Caco-2 (cell line): ENCODE data around the gene YIPF3. TPM values are rescaled to one million over a fixed set of nuclear protein-coding genes. Genes with fewer than 3 reads are reported as not detected.

ENCODE experiments used
- BruUV-seq: library from RNA; stranded (reverse); fragments of 400-500 nt; replicated peaks from 2 replicates; lab custom pipeline; 2021; lab: Mats Ljungman, UMichigan
- CTCF ChIA-PET: fragments of 300-600 bp; sonication (Branson Sonifier 250); formaldehyde crosslinking; loops from one replicate; lab custom pipeline; 2022; ENCODE audit warnings: antibody characterized with exemption; lab: Charles Lee
- POLR2A ChIA-PET: fragments of 300-600 bp; sonication (Branson Sonifier 250); formaldehyde crosslinking; loops from one replicate; lab custom pipeline; 2022; ENCODE audit warnings: antibody characterized with exemption; lab: Charles Lee
- DNase-seq, 2 experiments: peaks; one replicate each; pipeline versions ENCODE4 v3.0.0 to v3.0.0-alpha.2; 2020 to 2022
- H3K27me3 ChIP-seq: replicated peaks from 2 replicates; pipeline ENCODE4 v1.6.0; 2011; ENCODE audit warnings: low read length; ENCODE audit not compliant: control insufficient read depth, insufficient read depth
- H3K36me3 ChIP-seq: 2 replicates; pipeline ENCODE4 v1.5.1; 2011; ENCODE audit warnings: low read length; ENCODE audit not compliant: control insufficient read depth, insufficient read depth
- H3K4me1 ChIP-seq: fragments of 250-450 bp; sonication (Bioruptor Pico); 2 replicates; pipeline ENCODE4 v1.5.1; 2020; ENCODE audit warnings: mild to moderate bottlenecking
- H3K4me3 ChIP-seq: 2 replicates; pipeline ENCODE4 v1.5.1; 2011; ENCODE audit warnings: low read depth, mild to moderate bottlenecking, control low read depth, low read length
- H3K9me3 ChIP-seq: fragments of 250-450 bp; sonication (Bioruptor Pico); 2 replicates; pipeline ENCODE4 v1.5.1; 2020; ENCODE audit warnings: mild to moderate bottlenecking, moderate library complexity
- H3K27ac Mint-ChIP-seq: one replicate; pipeline ENCODE4 v1.8.0; 2022; ENCODE audit warnings: mixed read lengths; ENCODE audit not compliant: unreplicated experiment
- H3K27me3 Mint-ChIP-seq: one replicate; pipeline ENCODE4 v1.8.0; 2022; ENCODE audit warnings: mixed read lengths; ENCODE audit not compliant: insufficient read depth, unreplicated experiment
- H3K36me3 Mint-ChIP-seq: one replicate; pipeline ENCODE4 v1.8.0; 2022; ENCODE audit warnings: mild to moderate bottlenecking, mixed read lengths; ENCODE audit not compliant: insufficient read depth, unreplicated experiment
- H3K4me1 Mint-ChIP-seq: one replicate; pipeline ENCODE4 v1.8.0; 2022; ENCODE audit warnings: low read depth, mixed read lengths; ENCODE audit not compliant: unreplicated experiment
- H3K4me3 Mint-ChIP-seq: one replicate; pipeline ENCODE4 v1.8.0; 2022; ENCODE audit warnings: mild to moderate bottlenecking, moderate library complexity, mixed read lengths; ENCODE audit not compliant: unreplicated experiment
- H3K9me3 Mint-ChIP-seq: one replicate; pipeline ENCODE4 v1.8.0; 2022; ENCODE audit warnings: mixed read lengths; ENCODE audit not compliant: unreplicated experiment
- CTCF ChIP-seq, 2 experiments: fragments of 200-600 bp in 1 of 2; IDR thresholded peaks; 1 replicate in 1 of 2; 2 replicates in 1 of 2; pipeline versions ENCODE4 v1.5.1 to v1.8.0; 2011 to 2022; ENCODE audit warnings: antibody characterized with exemption in 1 of 2, control low read depth in 1 of 2, inconsistent platforms in 1 of 2, low read depth in 1 of 2, low read length in 1 of 2, mild to moderate bottlenecking in 1 of 2, moderate library complexity in 1 of 2; ENCODE audit not compliant: insufficient read depth in 1 of 2, severe bottlenecking in 1 of 2, unreplicated experiment in 1 of 2
- intact Hi-C: fragments of 100-400 bp; cut with micrococcal nuclease; formaldehyde crosslinking; loops from one replicate; pipeline ENCODE4 v1.10.0; 2022; ENCODE audit not compliant: unreplicated experiment
- total RNA-seq: library from RNA; stranded (reverse); gene quantifications from 2 replicates; pipeline ENCODE4 v1.2.3, GENCODE V29; 2022

YIPF3 gene
- total RNA-seq, 1 experiment from 2014 or later: 99.8 TPM

DNA sequence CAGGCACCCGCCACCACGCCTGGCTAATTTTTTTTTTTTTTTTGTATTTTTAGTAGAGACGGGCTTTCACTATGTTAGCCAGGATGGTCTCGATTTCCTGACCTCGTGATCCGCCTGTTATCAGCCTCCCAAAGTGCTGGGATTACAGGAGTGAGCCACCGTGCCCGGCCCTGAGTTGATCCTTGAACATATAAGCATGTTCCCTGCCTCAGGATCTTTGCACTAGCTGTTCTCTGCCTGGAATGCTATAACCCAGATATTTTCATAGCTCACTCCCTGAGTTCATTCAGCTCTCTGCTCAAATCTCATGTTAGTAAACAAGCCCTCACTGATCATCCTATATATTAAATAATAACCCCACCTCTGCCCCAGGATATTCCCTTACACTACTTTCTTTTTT, 52.4 kb downstream of the YIPF3 start:
- intact Hi-C loops: no loop called here
- ChIA-PET CTCF (interaction anchor here (1.7 kb wide), 1 partner anchor 32 kb away, joined by 3 read pairs; no protein-coding TSS in a partner anchor), POLR2A (no interaction called here)
- Mint-ChIP-seq H3K36me3 (no peaks in the 10 kb centered on the region), H3K27me3 (peaks cover 11% of the 10 kb centered on the region), H3K4me1 (no peaks in the 10 kb centered on the region), H3K4me3 (no peak overlapping the region), H3K27ac (no peak overlapping the region), H3K9me3 (no peaks in the 10 kb centered on the region)
- no peaks in the 10 kb centered on the region for H3K4me1 ChIP-seq
- H3K36me3 ChIP-seq: no peaks in the 10 kb centered on the region
- BruUV-seq: no TSS peak
- no peaks in the 10 kb centered on the region for H3K9me3 ChIP-seq
- H3K27me3 ChIP-seq: no peaks in the 10 kb centered on the region
- TF ChIP-seq CTCF (IDR thresholded peaks at IDR 0.05; ENCODE audit: insufficient read depth in 1 of 2, low read depth in 1 of 2, low read length in 1 of 2, severe bottlenecking in 1 of 2, unreplicated experiment in 1 of 2): no peak
- no peak for DNase-seq
- no peak overlapping the region for H3K4me3 ChIP-seq

DNA sequence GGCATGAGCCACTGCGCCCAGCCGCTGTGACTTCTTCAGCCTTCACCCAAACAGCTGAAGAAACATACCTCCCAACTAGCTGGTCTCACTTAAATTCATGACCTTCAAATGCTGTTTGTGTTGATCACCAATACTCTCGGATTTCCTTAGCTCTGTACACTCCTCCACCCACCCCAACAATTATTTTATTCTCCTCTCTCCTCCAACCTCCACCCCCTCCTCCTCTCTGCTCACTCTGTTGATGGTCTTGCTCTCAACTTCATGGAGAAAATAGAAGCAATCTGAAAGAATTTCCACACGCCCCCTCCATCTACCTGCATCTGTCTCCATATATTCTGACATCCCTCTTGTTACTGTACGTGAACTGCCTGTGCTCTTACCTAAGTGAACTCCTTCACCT, 54.8 kb downstream of the YIPF3 start:
- no peak for DNase-seq
- Histone ChIP-seq H3K4me3 (no peak overlapping the region), H3K36me3 (no peaks in the 10 kb centered on the region), H3K4me1 (no peaks in the 10 kb centered on the region), H3K27me3 (no peaks in the 10 kb centered on the region), H3K9me3 (no peaks in the 10 kb centered on the region)
- intact Hi-C loops: no loop called here
- TF ChIP-seq CTCF (IDR thresholded peaks at IDR 0.05; ENCODE audit: insufficient read depth in 1 of 2, low read depth in 1 of 2, low read length in 1 of 2, severe bottlenecking in 1 of 2, unreplicated experiment in 1 of 2): no peak
- Mint-ChIP-seq H3K27me3 (peaks cover 11% of the 10 kb centered on the region), H3K9me3 (no peaks in the 10 kb centered on the region), H3K4me3 (no peak overlapping the region), H3K4me1 (no peaks in the 10 kb centered on the region), H3K27ac (no peak overlapping the region), H3K36me3 (no peaks in the 10 kb centered on the region)
- CTCF ChIA-PET: no interaction called here
- POLR2A ChIA-PET: no interaction called here
- no TSS peak for BruUV-seq

Other genes starting within 250 kb of the YIPF3 start
- gene SLC22A7, start 218.7 kb downstream of the YIPF3 start, total RNA-seq: not detected in 2 replicates
- not detected in 2 replicates for gene CRIP3, start 208.1 kb downstream of the YIPF3 start, total RNA-seq
- 11.2 and 11.7 TPM in 2 replicates for gene ZNF318, start 147.3 kb downstream of the YIPF3 start, total RNA-seq
- 40.1 and 45.1 TPM in 2 replicates for gene ABCC10, start 89.4 kb downstream of the YIPF3 start, total RNA-seq
- 0.75 and 1.2 TPM in 2 replicates for gene DLK2, start 61.4 kb downstream of the YIPF3 start, total RNA-seq
- gene TJAP1, start 39.4 kb downstream of the YIPF3 start, total RNA-seq: 34.0 and 39.4 TPM in 2 replicates
- gene LRRC73, start 6.6 kb downstream of the YIPF3 start, total RNA-seq: 0.14 and 0.19 TPM in 2 replicates
- gene POLR1C, start 163 bp upstream of the YIPF3 start, total RNA-seq: 43.7 and 45.1 TPM in 2 replicates
- 79.3 and 93.4 TPM in 2 replicates for gene XPO5, start 59.1 kb upstream of the YIPF3 start, total RNA-seq
- gene POLH, start 59.3 kb upstream of the YIPF3 start, total RNA-seq: 12.3 and 14.2 TPM in 2 replicates
- gene GTPBP2, start 112.3 kb upstream of the YIPF3 start, total RNA-seq: 44.2 and 47.2 TPM in 2 replicates
- gene MAD2L1BP, start 118.9 kb upstream of the YIPF3 start, total RNA-seq: 33.1 and 33.5 TPM in 2 replicates
- gene RSPH9, start 128.1 kb upstream of the YIPF3 start, total RNA-seq: not detected in 2 replicates
- 65.4 and 66.7 TPM in 2 replicates for gene MRPS18A, start 170.9 kb upstream of the YIPF3 start, total RNA-seq